Subcutaneous adipose tissue (tissue), 4 donors: ENCODE measurements around the gene MITF. TPM values are rescaled to one million over a fixed set of nuclear protein-coding genes. Genes with fewer than 3 reads are reported as not detected.

ENCODE experiments used
- total RNA-seq, 4 donors: library from RNA; depleted of rRNA; stranded (reverse); fragments of >200 nt; gene quantifications; one replicate each; pipeline ENCODE4 v1.1.0, GENCODE V29; 2016
- TF ChIP-seq, protein P1 (sequence below): fragments of 450-650 bp; IDR thresholded peaks from one replicate; pipeline ENCODE4 v1.5.1; 2016; ENCODE audit warnings: low read depth, mild to moderate bottlenecking, control low read depth, antibody characterized with exemption, moderate library complexity

Gene MITF
- total RNA-seq, 4 donors from 2014 or later = 19.6 to 60.3 (median 32.5) TPM

DNA sequence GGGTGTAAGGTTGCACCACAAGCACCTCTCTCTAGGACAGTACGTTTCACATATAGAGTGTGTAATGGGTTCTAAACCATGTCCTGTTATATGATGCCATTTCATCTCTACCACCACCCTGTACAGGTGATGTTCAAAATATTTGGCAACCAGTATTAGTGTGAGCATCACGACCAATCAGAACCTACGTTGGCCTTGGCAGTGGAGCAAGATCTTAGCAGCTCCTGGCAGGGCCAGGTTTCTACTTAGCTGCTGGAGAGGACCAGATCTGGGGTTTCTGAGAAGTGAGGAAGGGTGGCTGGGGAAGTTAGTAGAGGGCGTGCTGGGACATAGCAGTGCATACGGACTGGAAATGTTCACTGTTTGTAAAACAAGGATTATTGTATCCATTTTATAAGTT lies 23.1 kb upstream of the MITF start:
- TF ChIP-seq, protein P1, sequence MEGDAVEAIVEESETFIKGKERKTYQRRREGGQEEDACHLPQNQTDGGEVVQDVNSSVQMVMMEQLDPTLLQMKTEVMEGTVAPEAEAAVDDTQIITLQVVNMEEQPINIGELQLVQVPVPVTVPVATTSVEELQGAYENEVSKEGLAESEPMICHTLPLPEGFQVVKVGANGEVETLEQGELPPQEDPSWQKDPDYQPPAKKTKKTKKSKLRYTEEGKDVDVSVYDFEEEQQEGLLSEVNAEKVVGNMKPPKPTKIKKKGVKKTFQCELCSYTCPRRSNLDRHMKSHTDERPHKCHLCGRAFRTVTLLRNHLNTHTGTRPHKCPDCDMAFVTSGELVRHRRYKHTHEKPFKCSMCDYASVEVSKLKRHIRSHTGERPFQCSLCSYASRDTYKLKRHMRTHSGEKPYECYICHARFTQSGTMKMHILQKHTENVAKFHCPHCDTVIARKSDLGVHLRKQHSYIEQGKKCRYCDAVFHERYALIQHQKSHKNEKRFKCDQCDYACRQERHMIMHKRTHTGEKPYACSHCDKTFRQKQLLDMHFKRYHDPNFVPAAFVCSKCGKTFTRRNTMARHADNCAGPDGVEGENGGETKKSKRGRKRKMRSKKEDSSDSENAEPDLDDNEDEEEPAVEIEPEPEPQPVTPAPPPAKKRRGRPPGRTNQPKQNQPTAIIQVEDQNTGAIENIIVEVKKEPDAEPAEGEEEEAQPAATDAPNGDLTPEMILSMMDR = no peak

GRCh38 chr3:69718866-69719586 lies 20.2 kb upstream of the MITF start:
- TF ChIP-seq, protein P1 = no peak

GRCh38 chr3:69719587-69720122 lies 19.6 kb upstream of the MITF start:
- TF ChIP-seq, protein P1 = no peak

DNA sequence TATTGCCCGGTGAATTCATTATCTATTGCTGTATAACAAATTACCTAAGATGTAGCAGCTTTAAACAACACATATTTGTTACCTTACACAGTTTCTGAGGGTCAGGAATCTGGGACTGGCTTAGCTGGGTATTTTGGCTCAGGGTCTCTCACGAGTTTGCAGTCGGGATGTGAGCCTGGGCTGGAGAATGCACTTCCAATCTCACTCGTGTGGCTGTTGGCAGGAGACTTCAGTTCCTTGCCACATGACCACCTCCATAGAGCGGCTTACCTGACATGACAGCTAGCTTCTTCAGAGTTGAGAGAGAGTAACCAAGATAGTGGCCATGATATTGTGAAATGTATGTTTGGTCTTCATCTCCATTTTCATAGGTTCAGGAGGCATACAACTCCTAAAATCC lies 18.4 kb upstream of the MITF start:
- TF ChIP-seq, protein P1 = no peak

GRCh38 chr3:69723389-69723788 lies 15.9 kb upstream of the MITF start:
- TF ChIP-seq, protein P1 = no peak

- TF ChIP-seq, protein P1 = no peak
These were observed 14.4 kb upstream of the MITF start for GRCh38 chr3:69724722-69725435.

DNA sequence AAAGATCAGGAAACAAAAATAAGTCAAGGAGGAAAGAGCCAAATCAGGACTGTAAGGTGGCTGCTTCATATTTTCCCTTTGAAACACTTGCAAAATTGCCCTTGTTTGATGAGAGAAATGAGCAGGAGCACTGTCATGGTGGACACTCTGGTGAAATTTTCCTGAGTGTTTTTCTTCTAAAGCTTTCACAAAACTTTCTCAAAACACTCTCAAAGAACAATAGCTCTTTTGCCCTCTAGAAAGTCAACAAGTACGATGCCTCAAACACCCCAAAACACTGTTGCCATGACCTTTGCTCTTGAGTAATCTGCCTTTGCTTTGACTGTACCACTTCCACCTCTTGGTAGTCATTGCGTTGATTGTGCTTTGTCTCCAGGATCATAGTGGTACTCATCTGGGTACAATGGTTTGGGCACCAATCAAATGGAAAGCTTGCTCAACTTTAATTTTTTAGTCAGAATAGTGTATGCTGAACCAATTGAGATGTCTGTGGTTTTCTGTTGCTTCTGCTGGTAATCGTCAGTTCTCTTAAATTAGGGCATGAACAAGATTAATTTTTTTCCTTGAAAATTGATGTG lies 13.2 kb upstream of the MITF start:
- TF ChIP-seq, protein P1 = no peak
